Neural progenitor cell (in vitro differentiated cells): Measurements from ENCODE around the gene CTNNBL1. TPM values are rescaled to one million over a fixed set of nuclear protein-coding genes. Genes with fewer than 3 reads are reported as not detected.

Source experiments
- DNase-seq: peaks from one replicate; pipeline ENCODE4 v3.0.0-alpha.2; 2016; ENCODE audit warnings: low spot score
- H2AFZ ChIP-seq: fragments of 200-600 bp; sonication (generic); replicated peaks from 2 replicates; pipeline ENCODE4 v1.6.1; 2016; ENCODE audit warnings: antibody characterized with exemption
- H3F3A ChIP-seq: fragments of 200-600 bp; sonication (generic); 2 replicates; pipeline ENCODE4 v1.6.1; 2016; ENCODE audit warnings: antibody characterized with exemption, low read depth
- H3K27ac ChIP-seq: fragments of 200-600 bp; sonication (generic); 2 replicates; pipeline ENCODE4 v1.5.1; 2016; ENCODE audit warnings: mild to moderate bottlenecking
- H3K27me3 ChIP-seq: fragments of 200-600 bp; sonication (generic); 2 replicates; pipeline ENCODE4 v1.6.1; 2016; ENCODE audit warnings: mild to moderate bottlenecking, moderate library complexity
- H3K36me3 ChIP-seq: fragments of 200-600 bp; sonication (generic); 2 replicates; pipeline ENCODE4 v1.5.1; 2016
- H3K4me1 ChIP-seq: fragments of 200-600 bp; sonication (generic); 2 replicates; pipeline ENCODE4 v1.6.1; 2016; ENCODE audit warnings: mixed run types
- H3K4me2 ChIP-seq: fragments of 200-600 bp; sonication (generic); 2 replicates; pipeline ENCODE4 v1.6.1; 2016
- H3K4me3 ChIP-seq: fragments of 200-600 bp; sonication (generic); 2 replicates; pipeline ENCODE4 v1.5.1; 2016
- H3K79me2 ChIP-seq: fragments of 200-600 bp; sonication (generic); 2 replicates; pipeline ENCODE4 v1.6.1; 2016; ENCODE audit warnings: low read depth
- H3K9ac ChIP-seq: fragments of 200-600 bp; sonication (generic); 2 replicates; pipeline ENCODE4 v1.6.1; 2016
- H3K9me3 ChIP-seq: fragments of 200-600 bp; sonication (generic); 2 replicates; pipeline ENCODE4 v1.5.1; 2016; ENCODE audit warnings: low read depth
- H4K20me1 ChIP-seq: fragments of 200-600 bp; sonication (generic); 2 replicates; pipeline ENCODE4 v1.6.1; 2016; ENCODE audit warnings: low read depth
- H3K27ac Mint-ChIP-seq: 3 replicates; pipeline ENCODE4 v1.8.0; 2021; ENCODE audit warnings: mixed read lengths
- H3K27me3 Mint-ChIP-seq: 2 replicates; pipeline ENCODE4 v1.8.0; 2022; ENCODE audit warnings: low read depth, mild to moderate bottlenecking, inconsistent platforms, moderate library complexity, mixed read lengths; ENCODE audit not compliant: insufficient read depth
- H3K36me3 Mint-ChIP-seq: 3 replicates; pipeline ENCODE4 v1.8.0; 2021; ENCODE audit warnings: mixed read lengths
- H3K4me1 Mint-ChIP-seq: 3 replicates; pipeline ENCODE4 v1.8.0; 2021; ENCODE audit warnings: mixed read lengths
- H3K4me3 Mint-ChIP-seq: 3 replicates; pipeline ENCODE4 v1.8.0; 2021; ENCODE audit warnings: mild to moderate bottlenecking, moderate library complexity, mixed read lengths
- H3K9me3 Mint-ChIP-seq: 3 replicates; pipeline ENCODE4 v1.8.0; 2020; ENCODE audit warnings: mixed read lengths
- CTCF ChIP-seq: fragments of 200-600 bp; sonication (generic); IDR thresholded peaks from 2 replicates; pipeline ENCODE4 v1.5.1; 2017; ENCODE audit warnings: antibody characterized with exemption, mild to moderate bottlenecking
- EZH2 ChIP-seq: fragments of 200-600 bp; sonication (generic); IDR thresholded peaks from 2 replicates; pipeline ENCODE4 v1.6.1; 2017; ENCODE audit warnings: antibody characterized with exemption, mild to moderate bottlenecking, moderate library complexity
- EZH2phosphoT487 ChIP-seq: fragments of 200-600 bp; sonication (generic); IDR thresholded peaks from 2 replicates; pipeline ENCODE4 v1.6.1; 2017; ENCODE audit warnings: antibody characterized with exemption
- total RNA-seq: library from RNA; depleted of rRNA; stranded (reverse); fragments of >200 nt; gene quantifications from 2 replicates; pipeline ENCODE4 v1.2.3, GENCODE V29; 2015; ENCODE audit warnings: low replicate concordance

Gene CTNNBL1
- total RNA-seq, 1 donor from 2014 or later: 54.5 TPM

GRCh38 chr20:37759052-37759553, 65.3 kb downstream of the CTNNBL1 start:
- Histone ChIP-seq H3K4me2 (peak overlapping the region; percentile 55), H3K9ac (no peak overlapping the region), H4K20me1 (peaks cover 5% of the 10 kb centered on the region), H3K9me3 (no peaks in the 10 kb centered on the region), H3K4me3 (no peak overlapping the region), H2AFZ (no peak overlapping the region), H3F3A (peaks cover 24% of the 10 kb centered on the region), H3K27ac (peak overlapping the region; percentile 82), H3K36me3 (no peaks in the 10 kb centered on the region), H3K4me1 (peaks cover 30% of the 10 kb centered on the region), H3K27me3 (no peaks in the 10 kb centered on the region), H3K79me2 (no peaks in the 10 kb centered on the region)
- Mint-ChIP-seq H3K36me3 (peaks cover 1% of the 10 kb centered on the region), H3K4me3 (no peak overlapping the region), H3K4me1 (peaks cover 18% of the 10 kb centered on the region), H3K27me3 (no peaks in the 10 kb centered on the region), H3K9me3 (no peaks in the 10 kb centered on the region), H3K27ac (no peak overlapping the region)
- peak; percentile 51 for DNase-seq
- no peak for TF ChIP-seq EZH2
- no peak for TF ChIP-seq EZH2phosphoT487
- no peak for TF ChIP-seq CTCF

GRCh38 chr20:37759761-37760209, 66.0 kb downstream of the CTNNBL1 start:
- H3K4me1 Mint-ChIP-seq: peaks cover 18% of the 10 kb centered on the region
- H3K27ac Mint-ChIP-seq: no peak overlapping the region
- TF ChIP-seq EZH2 (no peak), EZH2phosphoT487 (no peak), CTCF (no peak)
- Histone ChIP-seq H4K20me1 (peaks cover 5% of the 10 kb centered on the region), H3K27ac (peak overlapping the region; percentile 82), H3F3A (peaks cover 24% of the 10 kb centered on the region), H3K9ac (no peak overlapping the region), H3K4me1 (peaks cover 30% of the 10 kb centered on the region), H2AFZ (no peak overlapping the region), H3K9me3 (no peaks in the 10 kb centered on the region), H3K79me2 (no peaks in the 10 kb centered on the region), H3K36me3 (no peaks in the 10 kb centered on the region), H3K4me3 (no peak overlapping the region), H3K4me2 (peak overlapping the region; percentile 55), H3K27me3 (no peaks in the 10 kb centered on the region)
- H3K27me3 Mint-ChIP-seq: no peaks in the 10 kb centered on the region
- no peaks in the 10 kb centered on the region for H3K9me3 Mint-ChIP-seq
- peaks cover 1% of the 10 kb centered on the region for H3K36me3 Mint-ChIP-seq
- no peak for DNase-seq
- H3K4me3 Mint-ChIP-seq: no peak overlapping the region

GRCh38 chr20:37760322-37760721, 66.5 kb downstream of the CTNNBL1 start:
- no peaks in the 10 kb centered on the region for H3K27me3 Mint-ChIP-seq
- no peak overlapping the region for H3K27ac Mint-ChIP-seq
- no peak overlapping the region for H3K4me3 Mint-ChIP-seq
- no peaks in the 10 kb centered on the region for H3K9me3 Mint-ChIP-seq
- peaks cover 1% of the 10 kb centered on the region for H3K36me3 Mint-ChIP-seq
- TF ChIP-seq EZH2phosphoT487: no peak
- no peak for TF ChIP-seq CTCF
- no peak for TF ChIP-seq EZH2
- Histone ChIP-seq H3F3A (peaks cover 24% of the 10 kb centered on the region), H3K4me1 (peaks cover 30% of the 10 kb centered on the region), H2AFZ (no peak overlapping the region), H3K4me3 (no peak overlapping the region), H3K36me3 (no peaks in the 10 kb centered on the region), H3K27ac (no peak overlapping the region), H4K20me1 (peaks cover 5% of the 10 kb centered on the region), H3K79me2 (no peaks in the 10 kb centered on the region), H3K9me3 (no peaks in the 10 kb centered on the region), H3K9ac (no peak overlapping the region), H3K27me3 (no peaks in the 10 kb centered on the region), H3K4me2 (no peak overlapping the region)
- no peak for DNase-seq
- H3K4me1 Mint-ChIP-seq: peaks cover 18% of the 10 kb centered on the region
